Right lobe of liver (tissue), 4 donors: Measurements from ENCODE around the gene BPTF.

ENCODE experiments used
- POLR2A ChIP-seq: fragments of 450-650 bp; IDR thresholded peaks from one replicate; pipeline ENCODE4 v1.6.1; 2017; ENCODE audit warnings: antibody characterized with exemption, mild to moderate bottlenecking
- TF ChIP-seq, protein P1 (sequence below), 4 donors: fragments of 200-600 bp in 3 of 4; fragments of 450-650 bp in 1 of 4; IDR thresholded peaks; one replicate each; pipeline versions ENCODE4 v1.5.1 to v1.8.0; 2016 to 2022; ENCODE audit warnings: antibody characterized with exemption in 4 of 4, mild to moderate bottlenecking in 2 of 4
- donor health status: DM: no; HTN: no; CAD: no.
- donor health status: DM: no; HTN: no; CAD: no.
- donor health status: DM: no; HTN: yes; CAD: no.

DNA sequence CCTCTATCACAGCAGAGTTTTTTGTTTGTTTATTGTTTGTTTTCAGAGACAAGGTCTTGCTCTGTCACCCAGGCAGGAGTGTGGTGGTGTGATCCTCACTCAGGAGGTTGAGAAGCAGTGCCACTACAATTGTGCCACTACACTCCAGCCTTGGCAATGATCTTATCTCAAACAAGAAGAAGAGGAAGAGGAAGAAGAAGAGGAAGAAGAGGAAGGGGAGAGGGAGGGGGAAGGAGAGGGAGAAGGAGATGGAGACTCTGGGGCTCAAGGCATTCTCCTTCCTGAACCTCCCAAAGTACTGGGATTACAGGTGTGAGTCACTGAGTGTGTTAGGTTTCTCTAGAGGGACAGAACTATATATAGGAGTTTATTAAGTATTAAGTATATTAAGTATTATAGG is 188.1 kb downstream of the BPTF start:
- no peak for TF ChIP-seq POLR2A
- TF ChIP-seq, protein P1, sequence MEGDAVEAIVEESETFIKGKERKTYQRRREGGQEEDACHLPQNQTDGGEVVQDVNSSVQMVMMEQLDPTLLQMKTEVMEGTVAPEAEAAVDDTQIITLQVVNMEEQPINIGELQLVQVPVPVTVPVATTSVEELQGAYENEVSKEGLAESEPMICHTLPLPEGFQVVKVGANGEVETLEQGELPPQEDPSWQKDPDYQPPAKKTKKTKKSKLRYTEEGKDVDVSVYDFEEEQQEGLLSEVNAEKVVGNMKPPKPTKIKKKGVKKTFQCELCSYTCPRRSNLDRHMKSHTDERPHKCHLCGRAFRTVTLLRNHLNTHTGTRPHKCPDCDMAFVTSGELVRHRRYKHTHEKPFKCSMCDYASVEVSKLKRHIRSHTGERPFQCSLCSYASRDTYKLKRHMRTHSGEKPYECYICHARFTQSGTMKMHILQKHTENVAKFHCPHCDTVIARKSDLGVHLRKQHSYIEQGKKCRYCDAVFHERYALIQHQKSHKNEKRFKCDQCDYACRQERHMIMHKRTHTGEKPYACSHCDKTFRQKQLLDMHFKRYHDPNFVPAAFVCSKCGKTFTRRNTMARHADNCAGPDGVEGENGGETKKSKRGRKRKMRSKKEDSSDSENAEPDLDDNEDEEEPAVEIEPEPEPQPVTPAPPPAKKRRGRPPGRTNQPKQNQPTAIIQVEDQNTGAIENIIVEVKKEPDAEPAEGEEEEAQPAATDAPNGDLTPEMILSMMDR (IDR thresholded peaks at IDR 0.05): no peak
